GM21515 (cell line): ENCODE results near the gene ACSM5.
"Not testable (repeated sequence)": the region's sequence is repeated elsewhere in the genome, so short reads cannot be mapped to it uniquely, and the experiment has no call there.

ENCODE experiments used
- ATAC-seq: cut with Tn5 transposase; IDR thresholded peaks from one replicate; pipeline ENCODE4 v1.9.1; 2021; ENCODE audit not compliant: unreplicated experiment

The ACSM5 gene

DNA sequence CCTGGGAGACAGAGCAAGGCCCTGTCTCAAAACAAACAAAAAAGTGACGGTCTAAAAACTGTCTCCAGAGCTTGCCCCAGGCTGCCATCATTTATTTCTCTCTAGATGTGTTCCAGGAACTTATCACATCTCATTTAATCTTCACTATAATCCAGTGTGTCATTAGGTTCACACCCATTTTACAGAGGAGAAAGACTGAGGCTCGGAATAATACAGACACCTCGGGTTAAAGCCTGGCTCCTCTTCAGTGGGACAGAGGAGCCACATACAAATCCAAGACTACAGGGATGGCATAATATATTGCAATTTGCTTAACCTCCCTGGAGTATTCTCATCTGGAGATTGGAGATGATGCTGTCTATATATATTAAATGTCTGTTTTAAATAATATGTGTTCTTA is 10.7 kb upstream of the ACSM5 start:
- ATAC-seq: no peak

GRCh38 chr16:20399185-20399584 is 10.1 kb upstream of the ACSM5 start:
- ATAC-seq: no peak

- ATAC-seq: no peak
These were observed 8.3 kb upstream of the ACSM5 start for GRCh38 chr16:20401066-20401465.

DNA sequence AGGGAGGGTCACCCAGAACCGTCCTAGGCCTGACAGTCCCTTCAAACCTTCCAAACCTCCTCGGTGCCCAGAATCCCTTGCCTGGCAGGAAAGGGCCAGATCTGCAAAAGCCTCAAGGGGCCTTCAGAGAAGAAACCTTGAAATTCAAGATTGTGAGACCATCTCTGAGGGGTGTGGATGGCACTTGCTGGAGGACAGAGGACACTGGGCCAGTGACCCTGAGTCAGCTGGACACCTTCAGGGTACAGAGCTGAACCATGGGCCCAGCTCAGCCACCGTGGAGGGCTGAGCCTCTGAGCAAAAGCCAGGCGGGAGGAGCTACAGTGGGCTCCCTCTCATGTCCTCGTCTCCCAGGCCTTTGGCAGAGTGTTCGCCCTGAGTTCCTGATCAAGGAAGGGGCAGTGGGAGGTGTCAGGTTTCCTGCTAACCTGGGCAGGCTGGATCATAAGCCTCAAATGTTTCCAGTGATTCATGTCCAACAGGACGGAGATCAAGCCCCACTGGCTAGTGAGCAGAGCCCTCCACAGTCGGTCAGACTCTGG is 7.8 kb upstream of the ACSM5 start:
- no peak for ATAC-seq

DNA sequence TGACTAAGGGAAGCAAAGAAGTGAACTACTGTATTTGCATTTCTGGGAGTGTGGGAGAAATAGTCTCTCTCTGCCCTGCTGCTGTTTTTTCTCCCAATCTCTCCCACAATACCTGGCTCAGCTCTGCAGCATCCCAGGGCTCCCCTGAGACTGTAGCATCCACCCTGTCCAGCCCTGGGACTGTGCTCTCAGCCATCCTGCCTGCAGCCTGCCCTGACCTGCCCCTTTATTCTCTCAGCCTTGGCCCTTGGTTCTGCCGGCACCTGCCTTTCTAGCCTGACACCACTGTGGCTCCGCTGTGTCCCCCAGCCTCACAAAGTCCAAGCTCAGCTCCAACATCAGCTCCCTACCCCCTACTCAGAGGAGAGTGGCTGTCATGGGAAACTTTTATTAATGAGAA is 6.7 kb upstream of the ACSM5 start:
- no peak for ATAC-seq

GRCh38 chr16:20404637-20405036 is 4.7 kb upstream of the ACSM5 start, which contains the start of gene PDILT:
PDILT (minus strand) TSS chr16:20404737; CDS start chr16:20399300, 5,437 bp downstream.
- ATAC-seq: no peak

DNA sequence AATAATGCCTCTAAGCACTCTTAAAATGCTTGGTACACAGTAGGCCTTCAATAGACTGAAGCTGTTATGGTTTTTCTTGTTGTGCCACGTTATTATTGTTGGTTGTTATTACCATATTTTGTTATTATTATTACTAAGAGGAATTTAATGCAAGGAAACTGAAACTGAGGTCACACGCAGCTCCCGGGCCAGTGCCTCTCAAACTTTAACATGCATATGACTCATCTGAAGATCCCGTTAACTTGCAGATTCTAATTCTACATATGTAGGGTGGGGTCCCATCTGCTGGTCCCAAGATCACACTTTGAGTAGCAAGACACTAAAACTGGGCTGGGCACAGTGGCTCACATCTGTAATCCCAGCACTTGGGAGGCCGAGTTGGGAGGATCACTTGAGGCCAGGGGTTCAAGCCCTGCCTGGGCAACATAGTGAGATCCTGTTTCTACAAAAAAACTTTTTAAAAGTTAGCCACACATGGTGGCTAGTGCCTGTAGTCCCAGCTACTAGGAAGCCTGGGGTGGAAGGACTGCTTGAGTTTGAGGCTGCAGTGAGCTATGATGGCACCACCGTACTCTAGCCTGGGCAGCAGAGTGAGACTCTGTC is 888 bp downstream of the ACSM5 start:
- ATAC-seq: peak; percentile 64

DNA sequence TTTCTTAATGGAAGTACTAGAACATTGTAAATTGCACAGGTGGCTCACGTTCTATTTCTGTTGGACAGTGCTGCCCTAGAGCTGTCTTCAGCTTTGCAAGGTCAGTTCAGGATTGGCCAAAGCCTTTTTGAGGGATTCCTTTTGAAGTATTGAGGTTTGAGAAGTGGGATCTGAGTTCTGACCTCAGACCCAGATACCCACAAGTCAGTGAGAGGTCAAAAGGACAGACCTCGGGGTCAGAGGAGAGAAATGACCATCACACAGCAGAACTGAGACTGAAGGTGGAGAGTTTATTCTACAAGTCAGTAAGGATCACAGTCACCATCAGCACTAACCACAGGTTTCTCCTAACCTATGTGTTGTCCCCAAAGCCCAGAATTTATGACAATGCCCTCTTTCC is 1.7 kb downstream of the ACSM5 start:
- ATAC-seq: no peak

DNA sequence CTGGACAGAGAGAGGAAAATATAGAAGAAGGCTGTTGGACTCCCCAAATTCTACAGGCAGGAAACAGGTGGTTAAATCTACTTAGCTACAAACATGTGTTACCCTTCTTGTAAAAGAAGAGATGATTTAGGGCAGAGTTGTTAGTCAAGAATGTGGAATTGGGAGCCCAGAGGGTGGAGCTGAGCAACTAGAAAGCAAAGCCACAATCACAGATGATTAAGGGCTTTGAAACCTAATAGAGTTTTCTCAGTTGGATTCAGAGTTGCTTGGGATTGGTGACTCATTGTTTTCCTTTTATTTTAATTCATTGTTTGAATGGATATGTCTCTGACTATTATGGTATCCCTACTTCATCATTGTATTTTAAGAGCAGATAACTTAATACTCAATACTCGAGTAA is 6.2 kb downstream of the ACSM5 start:
- ATAC-seq: no peak

DNA sequence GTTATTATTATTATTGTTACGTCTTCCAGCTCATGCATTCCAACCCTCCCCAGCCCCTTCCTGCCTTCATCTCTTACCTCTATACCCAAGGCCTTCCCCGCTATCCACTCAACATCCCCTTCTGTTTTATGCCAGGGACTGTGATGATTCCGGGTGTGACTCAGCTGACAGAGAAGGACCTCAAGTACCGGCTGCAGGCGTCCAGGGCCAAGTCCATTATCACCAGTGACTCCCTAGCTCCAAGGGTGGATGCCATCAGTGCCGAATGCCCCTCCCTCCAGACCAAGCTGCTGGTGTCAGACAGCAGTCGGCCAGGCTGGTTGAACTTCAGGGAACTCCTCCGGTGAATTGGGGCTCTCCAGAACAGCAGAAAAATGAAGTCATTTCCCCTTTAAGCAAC is 9.8 kb downstream of the ACSM5 start:
- not testable (repeated sequence) for ATAC-seq

DNA sequence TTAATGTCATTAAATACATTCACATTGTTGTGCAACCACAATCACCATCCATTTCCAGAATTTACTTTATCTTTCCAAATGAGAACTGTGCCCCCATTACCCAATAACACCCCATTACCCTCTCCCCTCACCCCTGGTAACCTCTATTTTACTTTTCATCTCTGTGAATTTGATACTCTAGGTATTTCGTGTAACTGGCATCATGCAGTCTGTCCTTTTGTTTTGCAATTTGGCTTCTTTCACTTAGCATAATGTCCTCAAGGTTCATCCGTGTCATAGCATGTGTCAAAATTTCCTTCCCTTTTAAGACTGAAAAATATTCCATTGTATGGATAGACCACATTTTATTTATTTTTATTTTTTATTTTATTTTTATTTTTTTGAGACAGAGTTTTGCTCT is 12.4 kb downstream of the ACSM5 start:
- not testable (repeated sequence) for ATAC-seq

DNA sequence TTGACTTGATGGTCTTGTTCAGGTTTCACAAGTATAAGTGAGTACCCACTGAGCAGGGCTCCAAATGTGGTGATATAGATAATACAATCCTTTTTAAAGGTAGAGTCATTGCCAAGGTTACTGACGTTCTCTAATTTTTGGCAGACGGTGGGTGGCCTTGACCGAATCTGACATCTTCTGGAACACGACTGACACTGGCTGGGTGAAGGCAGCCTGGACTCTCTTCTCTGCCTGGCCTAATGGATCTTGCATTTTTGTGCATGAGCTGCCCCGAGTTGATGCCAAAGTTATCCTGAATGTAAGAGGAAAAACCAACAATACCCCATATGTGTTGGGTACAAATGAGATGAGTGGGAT is 14.4 kb downstream of the ACSM5 start:
- not testable (repeated sequence) for ATAC-seq

DNA sequence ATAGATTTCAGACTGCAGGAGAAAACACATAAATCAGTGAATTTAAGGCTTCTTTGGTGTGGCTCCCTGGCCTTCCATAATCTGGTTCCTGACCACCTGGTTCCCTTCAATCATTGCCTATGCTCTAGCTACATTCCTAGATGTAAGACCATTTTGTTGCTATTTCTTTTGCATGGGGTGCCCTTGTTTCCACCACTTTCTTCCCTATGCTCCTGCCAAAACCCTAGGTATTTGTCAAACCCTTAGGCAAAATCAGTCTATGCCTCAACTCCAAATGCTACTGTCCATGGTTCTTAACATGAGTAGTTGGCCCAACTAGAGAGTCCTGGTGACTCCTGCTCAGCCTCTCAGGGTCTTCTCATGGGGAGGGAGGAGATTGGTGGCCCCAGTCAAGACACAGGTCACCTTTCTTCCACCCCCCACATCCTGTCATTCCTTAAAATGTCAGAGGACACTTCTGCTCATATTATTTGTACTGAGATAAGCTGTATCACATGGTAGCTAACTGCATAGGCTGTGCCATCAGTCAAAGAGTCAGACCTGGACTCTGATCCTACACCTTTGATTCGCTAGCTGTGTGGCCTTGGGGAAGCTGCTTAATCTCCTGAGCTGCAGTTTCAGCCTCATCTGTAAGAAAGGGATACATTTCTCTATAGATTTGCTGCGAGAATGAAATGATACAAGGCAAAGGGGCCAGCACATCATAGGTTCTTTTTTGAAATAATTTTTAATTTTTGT is 15.0 kb downstream of the ACSM5 start:
- no peak for ATAC-seq

GRCh38 chr16:20427401-20427797 is 18.1 kb downstream of the ACSM5 start:
- not testable (repeated sequence) for ATAC-seq

DNA sequence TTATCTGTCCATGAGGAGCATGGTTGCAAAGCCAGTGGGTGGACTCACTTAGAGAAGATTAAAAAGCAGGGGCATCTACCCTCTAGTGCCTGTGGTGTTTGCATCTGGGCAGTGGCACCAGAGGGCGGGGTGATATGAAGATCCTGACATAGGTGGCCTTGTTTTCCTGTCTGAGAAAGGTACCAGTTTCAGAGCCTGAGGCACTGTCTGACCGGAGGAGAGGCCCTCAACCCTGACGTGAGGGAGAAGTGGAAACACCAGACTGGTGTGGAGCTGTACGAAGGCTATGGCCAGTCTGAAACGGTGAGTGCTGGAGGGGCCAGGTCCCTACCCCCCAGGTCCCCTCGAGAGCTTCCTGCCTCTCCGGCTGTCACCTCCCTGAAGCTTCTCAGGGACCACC is 20.2 kb downstream of the ACSM5 start:
- ATAC-seq: not testable (repeated sequence)

GRCh38 chr16:20430480-20430879 is 21.1 kb downstream of the ACSM5 start:
- ATAC-seq: not testable (repeated sequence)

DNA sequence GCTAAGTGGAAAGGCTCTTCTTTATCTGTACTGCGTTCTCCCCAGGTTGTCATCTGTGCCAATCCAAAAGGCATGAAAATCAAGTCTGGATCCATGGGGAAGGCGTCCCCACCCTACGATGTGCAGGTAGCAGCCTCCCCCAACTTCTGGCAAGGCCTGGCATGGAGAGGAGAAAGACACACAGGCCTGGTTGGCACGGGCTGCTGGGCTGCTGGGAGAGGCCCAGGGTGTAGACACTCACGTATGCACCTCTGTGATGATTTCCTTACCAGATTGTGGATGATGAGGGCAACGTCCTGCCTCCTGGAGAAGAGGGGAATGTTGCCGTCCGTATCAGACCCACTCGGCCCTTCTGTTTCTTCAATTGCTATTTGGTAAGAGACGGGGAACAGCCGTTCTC is 21.6 kb downstream of the ACSM5 start:
- no peak for ATAC-seq

- ATAC-seq: not testable (repeated sequence)
These were observed 29.6 kb downstream of the ACSM5 start for GRCh38 chr16:20438950-20439349.

- ATAC-seq: not testable (repeated sequence)
These were observed 30.5 kb downstream of the ACSM5 start for GRCh38 chr16:20439820-20440231.

- not testable (repeated sequence) for ATAC-seq
These were observed 31.4 kb downstream of the ACSM5 start for GRCh38 chr16:20440731-20441130.

DNA sequence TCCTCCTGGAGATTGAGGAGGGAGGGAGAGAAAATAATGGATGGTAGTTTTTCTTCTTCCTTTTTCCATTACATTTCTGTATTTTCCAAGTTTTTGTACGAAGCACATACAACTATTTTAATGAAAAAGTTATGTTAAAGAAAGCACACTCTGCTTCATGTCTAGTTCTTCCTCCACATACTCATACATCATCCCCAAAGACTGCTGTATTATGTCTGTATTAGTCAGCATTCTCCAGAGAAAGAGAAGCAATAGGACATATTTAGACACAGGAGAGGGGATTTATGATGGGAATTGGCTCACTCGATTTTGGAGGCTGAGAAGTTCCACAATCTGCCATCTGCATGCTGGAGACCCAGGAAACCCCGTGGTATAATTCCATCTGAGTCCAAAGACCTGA is 31.9 kb downstream of the ACSM5 start:
- no peak for ATAC-seq

DNA sequence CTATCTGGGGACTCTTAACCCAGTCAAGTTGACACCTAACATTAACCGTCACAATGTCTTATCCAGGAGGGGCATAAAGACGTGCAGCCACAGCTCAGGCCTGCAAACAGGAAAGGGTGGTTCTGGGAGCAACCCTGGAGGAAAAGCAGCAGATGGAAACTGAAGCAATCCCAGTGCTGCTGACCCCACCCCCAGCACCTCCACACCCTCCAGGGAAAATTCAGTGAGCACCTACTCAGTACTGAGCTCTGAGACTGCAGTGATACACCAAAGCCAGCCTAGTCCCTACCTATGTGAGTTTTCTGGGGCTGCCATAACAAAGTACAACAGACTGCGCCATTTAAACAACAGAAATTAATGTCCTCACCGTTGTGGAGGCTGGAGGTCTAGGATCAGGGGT is 32.5 kb downstream of the ACSM5 start:
- not testable (repeated sequence) for ATAC-seq
